Natural killer cell (primary cell): ENCODE data around the gene OR7D4. TPM values are rescaled to one million over a fixed set of nuclear protein-coding genes. Genes with fewer than 3 reads are reported as not detected.

Source experiments
- ATAC-seq, 3 donors: fragments of 150-1000 bp in 2 of 3; fragments of 200-7000 bp in 1 of 3; cut with Tn5 transposase; 1 replicate in 1 of 3; 2 replicates in 2 of 3; pipeline ENCODE4 v1.10.0; 2021; ENCODE audit warnings: mild to moderate bottlenecking in 2 of 3, moderate library complexity in 2 of 3
- DNase-seq, 2 donors: peaks; one replicate each; pipeline versions ENCODE4 v3.0.0 to v3.0.0-alpha.2; 2013 to 2021; ENCODE audit warnings: mixed read lengths in 1 of 2
- H3K27ac ChIP-seq: one replicate; pipeline ENCODE4 v1.5.1; 2013; ENCODE audit warnings: mild to moderate bottlenecking, low read length
- H3K27me3 ChIP-seq: one replicate; pipeline ENCODE4 v1.6.1; 2013; ENCODE audit warnings: low read length; ENCODE audit not compliant: control insufficient read depth, insufficient read depth
- H3K36me3 ChIP-seq: one replicate; pipeline ENCODE4 v1.6.1; 2013; ENCODE audit warnings: low read length; ENCODE audit not compliant: control insufficient read depth, insufficient read depth
- H3K4me1 ChIP-seq: one replicate; pipeline ENCODE4 v1.6.1; 2013; ENCODE audit warnings: low read length; ENCODE audit not compliant: control insufficient read depth, insufficient read depth
- H3K4me3 ChIP-seq: one replicate; pipeline ENCODE4 v1.5.1; 2013; ENCODE audit warnings: low read length
- H3K9me3 ChIP-seq: one replicate; pipeline ENCODE4 v1.6.1; 2013; ENCODE audit warnings: low read length; ENCODE audit not compliant: control insufficient read depth, insufficient read depth
- H3K27ac Mint-ChIP-seq, 2 donors: one replicate each; pipeline ENCODE4 v1.8.0; 2022; ENCODE audit warnings: mild to moderate bottlenecking in 2 of 2, mixed read lengths in 2 of 2, moderate library complexity in 1 of 2
- H3K27me3 Mint-ChIP-seq, 2 donors: one replicate each; pipeline ENCODE4 v1.8.0; 2022; ENCODE audit warnings: low read depth in 2 of 2, mixed read lengths in 2 of 2
- H3K36me3 Mint-ChIP-seq: one replicate; pipeline ENCODE4 v1.8.0; 2022; ENCODE audit warnings: mixed read lengths
- H3K4me1 Mint-ChIP-seq, 2 donors: one replicate each; pipeline ENCODE4 v1.8.0; 2022; ENCODE audit warnings: mixed read lengths in 2 of 2
- H3K4me3 Mint-ChIP-seq: one replicate; pipeline ENCODE4 v1.8.0; 2022; ENCODE audit warnings: mild to moderate bottlenecking, moderate library complexity, mixed read lengths
- H3K9me3 Mint-ChIP-seq, 2 donors: one replicate each; pipeline ENCODE4 v1.8.0; 2022; ENCODE audit warnings: mixed read lengths in 2 of 2
- CTCF ChIP-seq: fragments of 200-600 bp; IDR thresholded peaks from one replicate; pipeline ENCODE4 v1.8.0; 2022; ENCODE audit warnings: antibody characterized with exemption
- WGBS: methylation state at CpG from one replicate; pipeline ENCODE4 v1.1.7; 2013; ENCODE audit warnings: missing lambda C conversion rate; ENCODE audit not compliant: insufficient coverage; 5-methylcytosine and 5-hydroxymethylcytosine counted together
- intact Hi-C: fragments of 100-400 bp; cut with micrococcal nuclease; formaldehyde crosslinking; loops from one replicate; pipeline ENCODE4 v1.14.2; 2022
- total RNA-seq, 4 donors: library from RNA; stranded (reverse); fragments of 120-200 nt in 1 of 4; gene quantifications; one replicate each; pipeline versions ENCODE4 v1.2.3 to v1.2.4, GENCODE V29; 2013 to 2022

The OR7D4 gene
- total RNA-seq: not detected
- total RNA-seq (2013): not detected

GRCh38 chr19:9219489-9219888, at the start of gene OR7D4:
OR7D4 (minus strand) TSS chr19:9219589; CDS start chr19:9214837, 4,752 bp downstream.
- no peak for ATAC-seq
- TF ChIP-seq CTCF: no peak
- H3K27me3 Mint-ChIP-seq: peaks cover 11 to 16% of the 10 kb centered on the region in 2 donors

GRCh38 chr19:9251236-9251635, 31.8 kb upstream of the OR7D4 start:
- TF ChIP-seq CTCF: no peak
- no peaks in the 10 kb centered on the region for H3K9me3 ChIP-seq
- no peaks in the 10 kb centered on the region for H3K4me1 ChIP-seq
- ATAC-seq: no peak
- WGBS: 82% methylated on average over 5 of the region's 5 CpGs
- Mint-ChIP-seq H3K27ac (no peak overlapping the region), H3K4me3 (no peak overlapping the region), H3K36me3 (no peaks in the 10 kb centered on the region), H3K9me3 (peaks cover 3% of the 10 kb centered on the region in 2 donors), H3K4me1 (no peaks in the 10 kb centered on the region), H3K27me3 (peaks cover 12 to 37% of the 10 kb centered on the region in 2 donors)
- DNase-seq: no peak
- no peak overlapping the region for H3K4me3 ChIP-seq
- no peaks in the 10 kb centered on the region for H3K27me3 ChIP-seq
- no peak overlapping the region for H3K27ac ChIP-seq
- intact Hi-C loops: no loop called here
- H3K36me3 ChIP-seq: no peaks in the 10 kb centered on the region

More at GRCh38 chr19:9219489-9219888, at the start of gene OR7D4:
- H3K27me3 ChIP-seq: no peaks in the 10 kb centered on the region
- H3K4me3 ChIP-seq: no peak within 1 kb of the TSS
- no peak within 1 kb of the TSS for H3K27ac Mint-ChIP-seq
- intact Hi-C loops: no loop called here
- no peaks in the 10 kb centered on the region for H3K36me3 ChIP-seq
- H3K9me3 ChIP-seq: peaks cover 5% of the 10 kb centered on the region
- no peaks in the 10 kb centered on the region for H3K4me1 Mint-ChIP-seq
- no peaks in the 10 kb centered on the region for H3K36me3 Mint-ChIP-seq
- WGBS: 96% methylated on average over 3 of the region's 3 CpGs
- H3K9me3 Mint-ChIP-seq: peaks cover 0 to 2% of the 10 kb centered on the region in 2 donors
- DNase-seq: no peak
- no peaks in the 10 kb centered on the region for H3K4me1 ChIP-seq
- no peak within 1 kb of the TSS for H3K4me3 Mint-ChIP-seq
- H3K27ac ChIP-seq: no peak within 1 kb of the TSS

- H3K36me3 ChIP-seq: no peaks in the 10 kb centered on the region
- H3K36me3 Mint-ChIP-seq: no peaks in the 10 kb centered on the region
- H3K4me1 Mint-ChIP-seq: no peaks in the 10 kb centered on the region
- intact Hi-C loops: no loop called here
- H3K27me3 Mint-ChIP-seq: peaks cover 12 to 37% of the 10 kb centered on the region in 2 donors
- peaks cover 3% of the 10 kb centered on the region in 2 donors for H3K9me3 Mint-ChIP-seq
- H3K4me1 ChIP-seq: no peaks in the 10 kb centered on the region
- no peaks in the 10 kb centered on the region for H3K9me3 ChIP-seq
- no peak within 1 kb of the TSS for H3K27ac ChIP-seq
- no CpG with 5 or more reads among the region's 1 CpG for WGBS
- H3K27ac Mint-ChIP-seq: no peak within 1 kb of the TSS
- no peaks in the 10 kb centered on the region for H3K27me3 ChIP-seq
- H3K4me3 Mint-ChIP-seq: no peak within 1 kb of the TSS
- no peak within 1 kb of the TSS for H3K4me3 ChIP-seq
- DNase-seq: no peak
- ATAC-seq: no peak
- TF ChIP-seq CTCF: no peak
Observed at GRCh38 chr19:9250630-9251029, 31.2 kb upstream of the OR7D4 start, which contains the start of gene OR7E24. OR7E24 (plus strand) TSS chr19:9250930; CDS start chr19:9251044, 114 bp downstream.
